Posterior cingulate gyrus (tissue), 11 donors: ENCODE results near the gene GPR50.

ENCODE experiments used
- DNase-seq, 10 donors: peaks; one replicate each; pipeline versions ENCODE4 v3.0.0 to v3.0.0-alpha.2; 2020 to 2021; ENCODE audit warnings: mixed read lengths in 3 of 10
- intact Hi-C: fragments of 100-400 bp; cut with DNase I; formaldehyde crosslinking; loops from one replicate; pipeline ENCODE4 v1.15.1; 2023

The GPR50 gene

DNA sequence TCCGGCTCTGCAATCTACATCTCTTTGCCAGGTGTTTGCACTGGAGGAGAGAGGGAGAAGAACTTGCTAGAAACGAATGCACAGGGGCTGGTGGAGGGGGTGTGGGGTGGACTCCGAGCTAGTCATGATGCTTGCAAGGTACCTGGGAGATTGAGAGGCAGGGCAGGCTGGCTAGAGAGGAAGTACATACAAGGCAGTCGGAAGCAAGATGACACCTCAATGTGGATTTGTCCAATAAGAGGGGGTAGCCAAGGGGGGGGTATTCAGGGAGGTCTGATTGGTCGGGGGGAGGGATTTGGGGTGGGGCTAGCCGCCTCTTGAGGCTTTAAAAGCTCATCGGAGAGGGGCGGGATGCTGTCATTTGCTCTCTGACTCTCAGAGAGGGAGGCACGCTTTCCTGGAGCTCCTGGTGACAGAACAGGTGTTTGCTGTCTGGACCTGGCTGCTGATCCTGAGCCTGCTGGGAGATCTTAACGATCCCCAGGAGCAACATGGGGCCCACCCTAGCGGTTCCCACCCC lies at the start of gene GPR50:
TSS of gene GPR50 (plus strand) at position 354 of the 520 bp plus-strand sequence. CDS start at position 492, 138 bp downstream.
- intact Hi-C loops: no loop called here
- DNase-seq: no peak

GRCh38 chrX:151132531-151132930 lies 43.9 kb upstream of the GPR50 start:
- intact Hi-C loops: no loop called here
- DNase-seq: no peak

GRCh38 chrX:151151665-151152267 lies 24.6 kb upstream of the GPR50 start:
- intact Hi-C loops: loop anchor here (1.0 to 10.0 kb wide), 3 partner anchors 203 to 1483 kb away; partner anchors contain the start of gene GABRQ
- DNase-seq: peak in 4 of 10 donors; percentile 15 to 74 (median 31)

DNA sequence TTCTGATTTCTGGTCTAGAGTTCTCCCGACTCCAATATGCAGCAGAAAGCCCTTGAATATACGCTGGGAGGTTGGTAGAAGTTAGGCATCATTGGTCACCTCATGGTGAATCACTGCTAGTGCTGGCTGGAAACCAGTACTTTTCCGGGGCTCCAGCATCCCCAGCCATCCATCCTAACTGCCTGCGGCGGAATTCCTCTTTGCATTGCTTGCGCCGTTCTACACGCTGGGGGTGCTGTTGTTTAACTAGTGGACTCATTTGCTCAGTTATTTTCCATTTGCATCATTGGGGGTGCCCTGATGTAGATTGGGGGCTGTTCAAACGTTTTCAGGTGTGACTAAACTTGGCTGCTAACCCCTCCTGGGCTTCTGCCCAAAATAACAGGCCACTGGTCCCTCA lies 23.3 kb upstream of the GPR50 start:
- intact Hi-C loops: loop anchor here (10.0 kb wide), 2 partner anchors 202 to 1482 kb away; partner anchors contain the start of gene GABRQ
- peak in 5 of 10 donors; percentile 23 to 86 (median 41) for DNase-seq

GRCh38 chrX:151153667-151154066 lies 22.7 kb upstream of the GPR50 start:
- no peak for DNase-seq
- intact Hi-C loops: loop anchor here (10.0 kb wide), 2 partner anchors 201 to 1481 kb away; partner anchors contain the start of gene GABRQ

DNA sequence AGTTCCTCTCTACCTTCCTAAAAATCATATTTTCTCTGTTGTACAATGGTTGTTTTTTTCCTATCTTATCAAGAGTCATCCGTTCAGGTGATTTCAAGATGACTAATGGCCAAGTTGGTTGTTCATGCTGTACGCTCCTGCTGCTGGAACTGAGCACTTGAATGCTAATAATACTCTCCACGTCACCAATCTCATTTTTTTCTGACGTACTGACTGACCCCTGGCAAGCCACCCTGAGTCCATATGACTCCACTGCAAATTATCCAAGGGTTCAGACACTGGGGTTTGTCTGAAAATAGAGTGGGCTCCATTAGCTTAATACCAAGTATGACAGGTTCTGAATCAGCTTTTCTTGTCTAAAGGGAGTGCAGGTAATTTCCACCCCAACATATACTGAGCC lies 21.1 kb upstream of the GPR50 start:
- DNase-seq: no peak
- intact Hi-C loops: loop anchor here (10.0 kb wide), 2 partner anchors 200 to 1480 kb away; partner anchors contain the start of gene GABRQ

DNA sequence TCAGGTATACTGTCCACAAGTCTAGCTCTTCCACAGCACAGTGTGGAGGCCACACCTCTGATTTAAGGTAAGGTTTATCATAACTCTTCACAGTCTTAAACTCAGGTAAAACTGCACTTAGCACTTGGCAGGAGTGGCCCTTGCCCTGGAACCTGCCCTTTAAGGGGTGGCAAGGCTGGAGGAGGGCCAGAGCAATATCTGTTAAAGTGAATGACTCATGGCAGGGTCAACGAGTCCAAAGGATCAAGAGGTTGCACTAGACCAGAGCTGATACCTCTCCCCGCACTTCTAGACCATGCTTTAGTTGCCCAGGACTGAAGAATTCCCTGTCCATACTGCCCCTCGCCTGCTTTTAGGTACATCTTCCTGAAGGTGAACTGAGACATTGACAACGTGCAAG lies 14.7 kb upstream of the GPR50 start:
- no peak for DNase-seq
- intact Hi-C loops: no loop called here

GRCh38 chrX:151167791-151168345 lies 8.5 kb upstream of the GPR50 start:
- intact Hi-C loops: no loop called here
- DNase-seq: no peak

DNA sequence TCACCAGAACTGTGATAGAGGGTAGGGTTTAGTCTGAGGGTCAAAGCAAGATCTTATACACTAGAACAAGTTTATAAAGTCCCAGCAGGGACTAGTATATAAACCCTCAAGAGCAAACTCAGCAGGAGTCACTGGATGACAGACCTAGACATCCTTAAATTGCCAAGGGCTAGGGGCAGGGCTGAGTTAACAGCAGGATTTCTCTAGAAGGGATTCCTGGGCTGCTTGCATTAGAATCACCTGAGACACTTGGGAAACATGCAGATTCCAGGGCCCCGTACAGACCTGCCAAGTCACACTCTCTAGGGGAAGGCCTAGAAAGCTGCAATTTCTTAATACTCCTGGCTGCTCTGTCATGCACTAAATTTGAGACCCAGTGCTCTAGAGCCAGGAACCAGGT lies 6.6 kb upstream of the GPR50 start:
- intact Hi-C loops: no loop called here

DNA sequence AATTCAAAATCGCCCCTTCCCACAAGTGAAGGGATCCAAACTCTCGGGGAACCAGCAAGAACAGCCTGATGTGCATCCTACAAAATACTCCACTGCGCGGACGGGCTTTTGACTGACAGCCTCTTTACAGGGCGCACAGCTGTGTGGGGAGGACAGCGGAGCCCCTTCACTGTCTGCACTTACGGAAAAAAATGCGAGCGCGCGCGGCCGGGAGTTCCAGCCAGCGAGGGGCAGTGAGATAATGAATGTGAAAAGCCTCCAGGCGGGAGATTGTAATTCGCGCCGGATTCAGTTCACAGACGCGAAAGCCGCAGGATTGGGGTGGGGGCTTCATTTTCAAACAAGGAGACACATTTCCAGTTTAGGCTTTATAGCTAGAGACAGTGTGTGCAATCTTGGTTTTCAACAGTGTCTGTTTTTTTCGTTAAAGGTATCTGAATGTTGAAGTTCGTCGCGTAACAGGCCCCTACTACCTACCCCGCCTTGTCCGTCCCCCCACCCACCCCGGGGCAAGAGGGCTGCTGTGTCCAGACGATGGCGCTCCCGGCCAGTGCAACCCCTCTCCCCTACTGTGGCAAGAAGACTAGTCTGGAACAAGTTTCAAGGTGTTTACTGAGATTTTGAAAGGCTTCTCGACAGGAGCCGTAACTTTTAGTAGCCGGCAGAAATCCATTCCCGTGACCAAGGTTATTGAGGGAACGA lies 1.7 kb upstream of the GPR50 start:
- peak in 1 of 10 donors; percentile 55 for DNase-seq
- intact Hi-C loops: no loop called here

More for the DNA sequence above, 6.6 kb upstream of the GPR50 start:
- DNase-seq: no peak

- peak in 1 of 10 donors; percentile 60 for DNase-seq
- intact Hi-C loops: no loop called here
Measured at GRCh38 chrX:151175283-151176062, 911 bp upstream of the GPR50 start.

DNA sequence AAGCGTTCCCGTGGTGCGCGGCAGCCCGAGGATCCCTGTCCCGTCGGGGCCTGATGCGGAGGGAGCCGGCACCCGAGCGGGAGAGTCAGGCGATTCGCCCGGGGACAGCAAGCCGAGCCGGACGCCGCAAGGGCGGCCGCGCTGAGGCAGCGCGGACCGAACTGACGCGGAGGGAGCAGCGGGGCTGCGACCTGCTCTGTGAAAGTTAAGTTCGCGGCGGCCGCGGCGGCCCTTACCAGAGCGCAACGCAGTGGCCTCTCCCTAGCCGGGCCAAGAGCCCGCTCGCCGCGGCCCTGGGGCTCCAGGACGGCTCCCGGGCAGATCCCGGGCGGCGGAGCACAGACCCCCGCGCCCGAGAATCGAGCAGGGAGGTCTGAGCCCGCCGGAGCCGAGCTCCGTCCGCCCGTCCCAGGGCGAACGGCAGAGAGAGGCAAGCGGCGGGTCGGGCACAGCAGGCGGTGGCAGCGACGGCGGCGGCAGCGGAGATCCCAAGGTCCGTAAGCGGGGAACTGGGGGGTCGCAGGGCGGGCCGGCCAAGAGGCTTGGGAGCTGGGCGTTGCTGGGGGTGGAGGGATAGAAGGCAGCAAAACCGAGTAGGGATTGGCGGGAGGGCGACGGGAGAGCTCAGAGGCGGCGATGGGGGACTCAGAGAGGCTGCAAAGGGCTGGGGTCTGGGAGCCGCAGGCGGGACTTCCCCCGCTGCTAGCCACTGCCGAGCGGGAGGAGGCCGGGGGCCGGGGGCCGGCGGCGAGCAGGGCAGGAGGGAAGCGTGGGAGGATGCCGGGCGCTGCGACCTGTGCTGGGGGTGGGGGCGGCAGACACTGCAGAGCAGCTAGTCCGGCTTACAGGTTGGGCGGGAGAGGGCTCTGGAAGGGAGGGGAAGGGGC lies 1.0 kb downstream of the GPR50 start:
- DNase-seq: no peak
- intact Hi-C loops: no loop called here

DNA sequence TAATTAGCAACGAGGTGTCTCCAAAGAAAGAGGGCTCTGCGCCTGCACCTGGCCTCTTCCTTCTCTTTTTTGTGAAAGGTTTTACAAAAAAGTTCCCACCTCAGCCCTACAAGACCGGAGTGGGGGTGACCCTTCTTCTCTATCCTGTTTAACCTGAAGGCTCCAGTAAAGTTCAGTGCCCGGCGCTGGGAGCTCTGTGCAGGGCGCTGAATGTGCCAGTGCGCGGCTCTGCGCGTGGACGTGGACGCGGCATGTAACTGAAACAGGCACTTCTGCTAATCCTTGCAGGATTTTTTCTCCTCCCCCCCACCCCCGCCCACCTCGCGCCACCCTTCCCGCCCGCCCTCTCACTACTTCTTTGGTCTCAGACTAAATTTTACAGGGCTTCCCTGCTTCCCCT lies 2.4 kb downstream of the GPR50 start:
- DNase-seq: no peak
- intact Hi-C loops: no loop called here

DNA sequence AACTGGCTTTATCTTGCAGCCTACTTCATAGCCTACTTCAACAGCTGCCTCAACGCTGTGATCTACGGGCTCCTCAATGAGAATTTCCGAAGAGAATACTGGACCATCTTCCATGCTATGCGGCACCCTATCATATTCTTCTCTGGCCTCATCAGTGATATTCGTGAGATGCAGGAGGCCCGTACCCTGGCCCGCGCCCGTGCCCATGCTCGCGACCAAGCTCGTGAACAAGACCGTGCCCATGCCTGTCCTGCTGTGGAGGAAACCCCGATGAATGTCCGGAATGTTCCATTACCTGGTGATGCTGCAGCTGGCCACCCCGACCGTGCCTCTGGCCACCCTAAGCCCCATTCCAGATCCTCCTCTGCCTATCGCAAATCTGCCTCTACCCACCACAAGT lies 4.0 kb downstream of the GPR50 start:
- no peak for DNase-seq
- intact Hi-C loops: no loop called here

DNA sequence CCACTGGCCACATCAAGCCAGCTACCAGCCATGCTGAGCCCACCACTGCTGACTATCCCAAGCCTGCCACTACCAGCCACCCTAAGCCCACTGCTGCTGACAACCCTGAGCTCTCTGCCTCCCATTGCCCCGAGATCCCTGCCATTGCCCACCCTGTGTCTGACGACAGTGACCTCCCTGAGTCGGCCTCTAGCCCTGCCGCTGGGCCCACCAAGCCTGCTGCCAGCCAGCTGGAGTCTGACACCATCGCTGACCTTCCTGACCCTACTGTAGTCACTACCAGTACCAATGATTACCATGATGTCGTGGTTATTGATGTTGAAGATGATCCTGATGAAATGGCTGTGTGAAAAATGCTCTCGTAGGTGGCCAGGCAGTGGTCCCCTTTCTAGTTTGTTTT lies 4.7 kb downstream of the GPR50 start:
- intact Hi-C loops: no loop called here
- no peak for DNase-seq

DNA sequence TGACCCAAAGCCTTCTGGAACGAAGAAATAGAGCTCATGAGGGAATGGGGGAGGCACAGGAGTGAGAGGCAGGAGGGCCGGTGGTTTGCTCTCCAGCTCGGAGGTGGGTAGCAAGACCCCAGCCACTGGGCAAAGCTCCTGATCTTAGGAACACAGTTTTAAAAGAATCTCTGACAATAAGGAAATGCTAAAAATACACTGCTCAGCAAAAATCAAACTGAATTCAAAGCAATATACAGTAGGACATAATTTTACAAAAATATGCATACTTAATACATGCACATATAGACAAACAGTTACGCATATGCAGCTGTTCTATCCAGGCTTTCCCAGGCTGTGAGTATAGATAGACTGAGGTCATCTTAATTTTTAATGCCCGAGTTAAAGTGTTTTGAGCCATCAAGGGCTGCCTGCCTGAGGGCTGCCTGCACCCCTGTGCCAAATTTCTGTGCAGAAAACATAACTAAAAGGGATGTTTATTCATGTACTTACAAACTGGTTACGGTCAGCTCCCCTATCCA lies 6.9 kb downstream of the GPR50 start:
- intact Hi-C loops: no loop called here

DNA sequence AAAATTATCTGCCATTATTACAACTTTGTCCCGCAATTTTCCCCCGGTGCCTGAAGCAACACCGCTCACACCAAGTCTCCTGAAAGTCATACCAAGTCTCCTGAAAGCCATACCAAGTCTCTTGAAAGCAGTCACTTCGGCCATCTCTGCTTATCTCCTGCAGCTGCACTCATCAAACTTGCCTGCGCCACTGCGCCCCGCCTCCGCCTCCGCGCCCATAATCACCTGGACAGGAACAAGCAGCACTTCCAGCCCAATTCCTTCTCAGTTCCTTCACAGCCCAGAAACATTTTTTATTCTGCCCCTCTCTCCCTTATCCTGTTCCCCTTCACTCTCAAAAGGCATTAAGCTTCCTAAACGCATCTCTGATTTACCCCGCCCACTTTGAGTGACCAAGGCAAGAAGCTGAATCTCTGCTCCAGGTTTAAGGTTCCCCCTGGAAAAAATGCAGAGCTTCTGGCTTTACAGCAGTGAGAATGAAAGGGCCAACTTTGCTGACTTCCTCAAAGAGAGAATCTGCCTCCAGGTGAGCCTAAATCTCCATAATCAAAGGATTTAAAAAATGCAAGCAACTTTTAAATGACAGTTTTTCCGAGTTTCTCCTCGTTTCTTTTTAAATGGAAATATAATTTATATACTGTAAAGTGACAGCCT lies 7.7 kb downstream of the GPR50 start:
- intact Hi-C loops: no loop called here
- DNase-seq: no peak

More for the DNA sequence above, 6.9 kb downstream of the GPR50 start:
- DNase-seq: no peak

GRCh38 chrX:151184705-151185104 lies 8.3 kb downstream of the GPR50 start:
- DNase-seq: no peak
- intact Hi-C loops: no loop called here

- DNase-seq: no peak
- intact Hi-C loops: no loop called here
Measured at GRCh38 chrX:151206871-151207270, 30.5 kb downstream of the GPR50 start.
